SIG-M5 treated with dmso at 0.1 percent for 504 hours (cell line): ENCODE data around the gene RFPL3.
"Not testable (repeated sequence)": the region's sequence is repeated elsewhere in the genome, so short reads cannot be mapped to it uniquely, and the experiment has no call there.

ENCODE experiments used
- DNase-seq: peaks from one replicate; lab custom pipeline; 2025; ENCODE audit not compliant: unreplicated experiment; lab: John Stamatoyannopoulos, UW

Gene RFPL3

DNA sequence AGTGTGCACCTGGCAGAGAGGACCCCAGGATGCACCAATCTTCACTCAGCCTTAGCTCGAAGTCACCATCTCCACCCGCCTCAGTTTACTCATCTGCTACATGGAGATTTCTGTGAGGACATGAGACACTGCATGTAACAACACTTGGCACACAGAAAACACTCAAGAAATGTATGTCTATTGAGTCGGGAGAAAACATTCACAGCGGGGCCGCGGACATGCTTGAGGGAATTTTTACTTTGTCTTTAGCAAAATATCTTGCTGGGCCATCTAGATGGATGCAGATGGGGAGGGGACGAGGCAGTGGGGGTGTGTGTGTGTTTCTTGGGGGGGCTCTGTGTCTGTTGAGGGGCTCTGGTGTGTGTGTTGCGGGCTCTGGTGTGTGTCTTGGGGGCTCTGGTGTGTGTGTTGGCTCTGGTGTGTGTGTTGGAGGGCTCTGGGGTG lies 28.4 kb upstream of the RFPL3 start:
- no peak for DNase-seq

GRCh38 chr22:32331236-32331917 lies 26.3 kb upstream of the RFPL3 start:
- no peak for DNase-seq

- DNase-seq, result no peak
Measured at GRCh38 chr22:32331918-32332725, 25.5 kb upstream of the RFPL3 start.

- no peak for DNase-seq
Measured at GRCh38 chr22:32333141-32333768, 24.4 kb upstream of the RFPL3 start.

GRCh38 chr22:32333769-32334659 lies 23.7 kb upstream of the RFPL3 start:
- DNase-seq, result no peak

- no peak for DNase-seq
Measured at GRCh38 chr22:32334660-32335365, 22.9 kb upstream of the RFPL3 start.

GRCh38 chr22:32335471-32335870 lies 22.2 kb upstream of the RFPL3 start:
- DNase-seq, result no peak

- DNase-seq, result no peak
Measured at GRCh38 chr22:32336121-32336603, 21.5 kb upstream of the RFPL3 start.

- DNase-seq, result no peak
Measured at GRCh38 chr22:32336771-32337424, 20.8 kb upstream of the RFPL3 start.

GRCh38 chr22:32337425-32337824 lies 20.2 kb upstream of the RFPL3 start:
- not testable (repeated sequence) for DNase-seq

DNA sequence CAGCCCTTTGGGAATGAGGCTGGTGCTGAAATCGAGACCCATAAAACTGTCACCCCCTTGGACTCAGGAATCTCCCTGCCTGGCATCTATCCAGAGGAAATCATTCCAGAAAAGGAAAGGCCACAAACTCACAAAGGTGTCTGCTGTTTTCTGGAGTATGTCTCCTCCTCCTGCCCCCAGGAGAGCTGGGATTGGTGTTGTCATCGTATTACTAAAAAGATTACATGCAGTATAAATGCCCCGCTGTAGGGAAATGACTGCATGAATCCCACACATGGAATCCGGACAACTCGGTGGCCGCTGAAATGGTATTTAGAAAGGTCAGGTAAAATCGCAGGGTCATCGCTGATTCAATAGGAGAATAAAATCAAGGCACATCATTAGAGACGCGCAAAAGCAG lies 18.9 kb upstream of the RFPL3 start:
- DNase-seq, result no peak

- DNase-seq, result no peak
Measured at GRCh38 chr22:32339190-32340012, 18.3 kb upstream of the RFPL3 start.

GRCh38 chr22:32340411-32340810 lies 17.3 kb upstream of the RFPL3 start:
- DNase-seq, result no peak

- no peak for DNase-seq
Measured at GRCh38 chr22:32341122-32341740, 16.4 kb upstream of the RFPL3 start.

DNA sequence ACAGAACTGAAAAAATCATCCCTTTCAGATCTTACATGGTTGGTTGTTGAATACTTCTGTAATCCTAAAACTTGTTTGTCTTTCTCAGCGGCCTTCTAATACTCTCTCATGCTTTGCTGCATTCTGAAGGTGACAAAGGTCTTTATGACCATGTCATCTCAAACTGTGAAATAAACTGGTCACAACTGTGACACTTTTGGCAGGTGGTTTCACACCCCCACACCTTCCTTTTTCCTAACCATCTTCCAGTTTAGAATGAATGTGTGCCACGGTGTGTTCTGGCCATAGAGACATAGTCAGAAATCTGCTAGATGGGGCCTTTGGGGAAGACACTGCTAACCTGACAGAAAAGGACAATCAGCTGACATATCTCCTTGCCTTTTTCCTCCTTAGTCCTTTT lies 14.7 kb upstream of the RFPL3 start:
- DNase-seq, result no peak

- DNase-seq, result no peak
Measured at GRCh38 chr22:32343941-32344340, 13.7 kb upstream of the RFPL3 start.

- DNase-seq, result no peak
Measured at GRCh38 chr22:32348031-32348611, 9.5 kb upstream of the RFPL3 start.

- not testable (repeated sequence) for DNase-seq
Measured at GRCh38 chr22:32351875-32352274, 5.8 kb upstream of the RFPL3 start.
